HepG2 (cell line): ENCODE data around the gene ITIH2. TPM values are rescaled to one million over a fixed set of nuclear protein-coding genes. Genes with fewer than 3 reads are reported as not detected.

Source experiments
- KDM5A ChIP-seq: fragments of 200-600 bp; sonication (generic); IDR thresholded peaks from 2 replicates; pipeline ENCODE4 v1.7.0; 2018; ENCODE audit warnings: antibody characterized with exemption, mild to moderate bottlenecking, low read length, borderline replicate concordance
- KLF15 ChIP-seq: sonication (generic); formaldehyde crosslinking; IDR thresholded peaks from 2 replicates; pipeline ENCODE4 v1.8.1; 2023; ENCODE audit warnings: borderline replicate concordance, mild to moderate bottlenecking, inconsistent platforms, missing genetic modification reagents, mixed read lengths
- PRMT3 ChIP-seq: sonication (generic); formaldehyde crosslinking; IDR thresholded peaks from 2 replicates; pipeline ENCODE4 v1.8.1; 2022; ENCODE audit warnings: low read depth, mild to moderate bottlenecking, moderate library complexity, missing genetic modification reagents, borderline replicate concordance
- SCMH1 ChIP-seq: sonication (generic); formaldehyde crosslinking; IDR thresholded peaks from 2 replicates; pipeline ENCODE4 v1.9.0; 2021; ENCODE audit warnings: missing genetic modification reagents, mild to moderate bottlenecking, borderline replicate concordance
- SMARCC2 ChIP-seq: fragments of 450-650 bp; IDR thresholded peaks from 2 replicates; pipeline ENCODE4 v1.6.1; 2017; ENCODE audit warnings: antibody characterized with exemption, mild to moderate bottlenecking
- THAP7 ChIP-seq: sonication (generic); formaldehyde crosslinking; IDR thresholded peaks from 2 replicates; pipeline ENCODE4 v1.8.1; 2023; ENCODE audit warnings: mild to moderate bottlenecking, missing genetic modification reagents
- ZNF143 ChIP-seq: sonication (generic); formaldehyde crosslinking; IDR thresholded peaks from 2 replicates; pipeline ENCODE4 v1.4.0; 2020; ENCODE audit warnings: missing genetic modification reagents
- ZNF503 ChIP-seq: sonication (generic); formaldehyde crosslinking; IDR thresholded peaks from 2 replicates; pipeline ENCODE4 v1.4.0; 2020; ENCODE audit warnings: missing genetic modification reagents
- ZNF557 ChIP-seq: sonication (generic); formaldehyde crosslinking; IDR thresholded peaks from 2 replicates; pipeline ENCODE4 v1.4.0; 2020; ENCODE audit warnings: missing genetic modification reagents
- ZNF766 ChIP-seq: sonication (generic); formaldehyde crosslinking; IDR thresholded peaks from 2 replicates; pipeline ENCODE4 v1.5.0; 2020; ENCODE audit warnings: missing genetic modification reagents, borderline replicate concordance
- polyA plus RNA-seq, 8 experiments: library from polyadenylated mRNA; depleted of rRNA in 3 of 8; stranded (reverse) in 7 of 8; unstranded in 1 of 8; fragments of >200 nt; fragmentation: Illumina TruSeq in 4 of 8; extraction: Trizol in 4 of 8; gene quantifications; 2 replicates each; pipeline versions ENCODE4 v1.2.1 to v1.2.3, GENCODE V29; 2011 to 2016; ENCODE audit warnings: low read depth in 4 of 8, missing spikeins in 1 of 8, mixed read lengths in 1 of 8; ENCODE audit not compliant: insufficient read depth in 1 of 8
- total RNA-seq, 5 experiments: library from RNA; depleted of rRNA; stranded (reverse); fragments of >200 nt; fragmentation: Illumina TruSeq; extraction: Trizol; gene quantifications; 2 replicates each; pipeline ENCODE4 v1.2.3, GENCODE V29; 2016; ENCODE audit warnings: low read depth in 1 of 5
- TF ChIP-seq, protein P1 (sequence below): sonication (generic); formaldehyde crosslinking; IDR thresholded peaks from 2 replicates; pipeline ENCODE4; 2020; ENCODE audit warnings: missing genetic modification reagents, mild to moderate bottlenecking, borderline replicate concordance
- TF ChIP-seq, protein P2 (sequence below): IDR thresholded peaks from 2 replicates; pipeline ENCODE4 v1.6.1; 2012; ENCODE audit warnings: low read length, improper control_type of control experiment
- TF ChIP-seq, protein P3 (sequence below): sonication (generic); formaldehyde crosslinking; IDR thresholded peaks from 2 replicates; pipeline ENCODE4 v1.8.1; 2022; ENCODE audit warnings: mild to moderate bottlenecking, missing genetic modification reagents
- TF ChIP-seq, protein P4 (sequence below): conservative IDR thresholded peaks from 2 replicates; pipeline ENCODE4 v1.6.1; 2018; ENCODE audit warnings: missing genetic modification reagents

The ITIH2 gene
- total and polyA plus RNA-seq, 2 of the 13 experiments (the other 11 are each of a cell fraction or from before 2014, with no cell fraction given): 1,197 to 1,427 TPM

DNA sequence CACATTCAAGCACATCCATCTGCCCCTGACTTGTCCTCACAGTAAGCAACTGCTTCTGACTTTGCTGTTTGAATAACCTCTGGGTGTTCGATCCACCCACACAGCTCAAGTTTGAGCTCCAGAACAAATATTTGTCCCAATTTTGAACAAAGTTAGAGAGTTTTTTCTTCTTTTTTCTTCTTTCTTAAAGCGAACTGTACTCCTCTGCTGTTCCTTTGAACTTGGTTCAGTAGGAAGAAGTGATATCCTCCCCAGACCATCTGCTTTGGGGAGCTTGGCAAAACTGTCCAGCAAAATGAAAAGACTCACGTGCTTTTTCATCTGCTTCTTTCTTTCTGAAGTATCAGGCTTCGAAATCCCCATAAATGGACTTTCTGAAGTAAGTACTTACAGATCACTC, at the start of gene ITIH2 (continued):
- TF ChIP-seq, protein P1, sequence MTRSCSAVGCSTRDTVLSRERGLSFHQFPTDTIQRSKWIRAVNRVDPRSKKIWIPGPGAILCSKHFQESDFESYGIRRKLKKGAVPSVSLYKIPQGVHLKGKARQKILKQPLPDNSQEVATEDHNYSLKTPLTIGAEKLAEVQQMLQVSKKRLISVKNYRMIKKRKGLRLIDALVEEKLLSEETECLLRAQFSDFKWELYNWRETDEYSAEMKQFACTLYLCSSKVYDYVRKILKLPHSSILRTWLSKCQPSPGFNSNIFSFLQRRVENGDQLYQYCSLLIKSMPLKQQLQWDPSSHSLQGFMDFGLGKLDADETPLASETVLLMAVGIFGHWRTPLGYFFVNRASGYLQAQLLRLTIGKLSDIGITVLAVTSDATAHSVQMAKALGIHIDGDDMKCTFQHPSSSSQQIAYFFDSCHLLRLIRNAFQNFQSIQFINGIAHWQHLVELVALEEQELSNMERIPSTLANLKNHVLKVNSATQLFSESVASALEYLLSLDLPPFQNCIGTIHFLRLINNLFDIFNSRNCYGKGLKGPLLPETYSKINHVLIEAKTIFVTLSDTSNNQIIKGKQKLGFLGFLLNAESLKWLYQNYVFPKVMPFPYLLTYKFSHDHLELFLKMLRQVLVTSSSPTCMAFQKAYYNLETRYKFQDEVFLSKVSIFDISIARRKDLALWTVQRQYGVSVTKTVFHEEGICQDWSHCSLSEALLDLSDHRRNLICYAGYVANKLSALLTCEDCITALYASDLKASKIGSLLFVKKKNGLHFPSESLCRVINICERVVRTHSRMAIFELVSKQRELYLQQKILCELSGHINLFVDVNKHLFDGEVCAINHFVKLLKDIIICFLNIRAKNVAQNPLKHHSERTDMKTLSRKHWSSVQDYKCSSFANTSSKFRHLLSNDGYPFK (CRISPR knock-in tag): no peak
- TF ChIP-seq, protein P2, sequence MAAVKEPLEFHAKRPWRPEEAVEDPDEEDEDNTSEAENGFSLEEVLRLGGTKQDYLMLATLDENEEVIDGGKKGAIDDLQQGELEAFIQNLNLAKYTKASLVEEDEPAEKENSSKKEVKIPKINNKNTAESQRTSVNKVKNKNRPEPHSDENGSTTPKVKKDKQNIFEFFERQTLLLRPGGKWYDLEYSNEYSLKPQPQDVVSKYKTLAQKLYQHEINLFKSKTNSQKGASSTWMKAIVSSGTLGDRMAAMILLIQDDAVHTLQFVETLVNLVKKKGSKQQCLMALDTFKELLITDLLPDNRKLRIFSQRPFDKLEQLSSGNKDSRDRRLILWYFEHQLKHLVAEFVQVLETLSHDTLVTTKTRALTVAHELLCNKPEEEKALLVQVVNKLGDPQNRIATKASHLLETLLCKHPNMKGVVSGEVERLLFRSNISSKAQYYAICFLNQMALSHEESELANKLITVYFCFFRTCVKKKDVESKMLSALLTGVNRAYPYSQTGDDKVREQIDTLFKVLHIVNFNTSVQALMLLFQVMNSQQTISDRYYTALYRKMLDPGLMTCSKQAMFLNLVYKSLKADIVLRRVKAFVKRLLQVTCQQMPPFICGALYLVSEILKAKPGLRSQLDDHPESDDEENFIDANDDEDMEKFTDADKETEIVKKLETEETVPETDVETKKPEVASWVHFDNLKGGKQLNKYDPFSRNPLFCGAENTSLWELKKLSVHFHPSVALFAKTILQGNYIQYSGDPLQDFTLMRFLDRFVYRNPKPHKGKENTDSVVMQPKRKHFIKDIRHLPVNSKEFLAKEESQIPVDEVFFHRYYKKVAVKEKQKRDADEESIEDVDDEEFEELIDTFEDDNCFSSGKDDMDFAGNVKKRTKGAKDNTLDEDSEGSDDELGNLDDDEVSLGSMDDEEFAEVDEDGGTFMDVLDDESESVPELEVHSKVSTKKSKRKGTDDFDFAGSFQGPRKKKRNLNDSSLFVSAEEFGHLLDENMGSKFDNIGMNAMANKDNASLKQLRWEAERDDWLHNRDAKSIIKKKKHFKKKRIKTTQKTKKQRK: no peak
- TF ChIP-seq KDM5A: 0 out of 2 replicates have a peak, but pooled peaks have one; percentile 13
- no peak for TF ChIP-seq SCMH1 (CRISPR knock-in tag)
- TF ChIP-seq THAP7: no peak
- TF ChIP-seq ZNF766 (CRISPR knock-in tag): no peak
- TF ChIP-seq SMARCC2: no peak
- TF ChIP-seq ZNF143 (CRISPR knock-in tag): no peak
- peak; percentile 63; the same call in 1 of the 2 replicates for TF ChIP-seq ZNF503 (CRISPR knock-in tag)
- TF ChIP-seq, protein P3, sequence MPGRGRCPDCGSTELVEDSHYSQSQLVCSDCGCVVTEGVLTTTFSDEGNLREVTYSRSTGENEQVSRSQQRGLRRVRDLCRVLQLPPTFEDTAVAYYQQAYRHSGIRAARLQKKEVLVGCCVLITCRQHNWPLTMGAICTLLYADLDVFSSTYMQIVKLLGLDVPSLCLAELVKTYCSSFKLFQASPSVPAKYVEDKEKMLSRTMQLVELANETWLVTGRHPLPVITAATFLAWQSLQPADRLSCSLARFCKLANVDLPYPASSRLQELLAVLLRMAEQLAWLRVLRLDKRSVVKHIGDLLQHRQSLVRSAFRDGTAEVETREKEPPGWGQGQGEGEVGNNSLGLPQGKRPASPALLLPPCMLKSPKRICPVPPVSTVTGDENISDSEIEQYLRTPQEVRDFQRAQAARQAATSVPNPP (CRISPR knock-in tag): no peak
- no peak for TF ChIP-seq ZNF557
- TF ChIP-seq, protein P4, sequence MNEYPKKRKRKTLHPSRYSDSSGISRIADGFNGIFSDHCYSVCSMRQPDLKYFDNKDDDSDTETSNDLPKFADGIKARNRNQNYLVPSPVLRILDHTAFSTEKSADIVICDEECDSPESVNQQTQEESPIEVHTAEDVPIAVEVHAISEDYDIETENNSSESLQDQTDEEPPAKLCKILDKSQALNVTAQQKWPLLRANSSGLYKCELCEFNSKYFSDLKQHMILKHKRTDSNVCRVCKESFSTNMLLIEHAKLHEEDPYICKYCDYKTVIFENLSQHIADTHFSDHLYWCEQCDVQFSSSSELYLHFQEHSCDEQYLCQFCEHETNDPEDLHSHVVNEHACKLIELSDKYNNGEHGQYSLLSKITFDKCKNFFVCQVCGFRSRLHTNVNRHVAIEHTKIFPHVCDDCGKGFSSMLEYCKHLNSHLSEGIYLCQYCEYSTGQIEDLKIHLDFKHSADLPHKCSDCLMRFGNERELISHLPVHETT: no peak
- no peak for TF ChIP-seq PRMT3 (CRISPR knock-in tag)
- no peak for TF ChIP-seq KLF15 (CRISPR knock-in tag)
